H1 (cell line): ENCODE data around the gene TGOLN2. TPM values are rescaled to one million over a fixed set of nuclear protein-coding genes. Genes with fewer than 3 reads are reported as not detected.

Source experiments
- CTCF ChIA-PET: fragments of 300-600 bp; sonication (Branson Sonifier 250); formaldehyde crosslinking; loops from one replicate; lab custom pipeline; 2021; ENCODE audit not compliant: partially characterized antibody; lab: Charles Lee
- POLR2A ChIA-PET: fragments of 300-600 bp; sonication (Branson Sonifier 250); formaldehyde crosslinking; loops from one replicate; lab custom pipeline; 2021; ENCODE audit warnings: inconsistent platforms; ENCODE audit not compliant: partially characterized antibody; lab: Charles Lee
- DNase-seq, 2 experiments: peaks; one replicate each; pipeline versions ENCODE4 v3.0.0 to v3.0.0-alpha.2; 2010 to 2022; ENCODE audit warnings: low spot score in 2 of 2, low read depth in 1 of 2, mixed read lengths in 1 of 2
- FAIRE-seq: peaks from 2 replicates; lab custom pipeline; 2011; peaks lifted over from hg19 to GRCh38; lab: Jason Lieb, UNC
- H2AFZ ChIP-seq: 2 replicates; pipeline ENCODE4 v1.8.1; 2012; ENCODE audit warnings: low read length, inconsistent platforms
- H2AK5ac ChIP-seq: 2 replicates; pipeline ENCODE4 v1.6.1; 2013; ENCODE audit warnings: low read depth, low read length
- H2BK120ac ChIP-seq: replicated peaks from 2 replicates; pipeline ENCODE3; 2013; ENCODE audit warnings: low read depth, low read length, inconsistent platforms
- H2BK12ac ChIP-seq: 2 replicates; pipeline ENCODE4 v1.6.1; 2013; ENCODE audit warnings: low read depth, low read length
- H2BK15ac ChIP-seq: 2 replicates; pipeline ENCODE4 v1.6.1; 2013; ENCODE audit warnings: low read length
- H2BK20ac ChIP-seq: 2 replicates; pipeline ENCODE4 v1.6.1; 2013; ENCODE audit warnings: low read length
- H2BK5ac ChIP-seq: 2 replicates; pipeline ENCODE4 v1.6.1; 2013; ENCODE audit warnings: low read depth, low read length
- H3K14ac ChIP-seq: 2 replicates; pipeline ENCODE4 v1.6.1; 2013; ENCODE audit warnings: inconsistent platforms; ENCODE audit not compliant: insufficient read length
- H3K18ac ChIP-seq: 2 replicates; pipeline ENCODE4 v1.6.1; 2013; ENCODE audit warnings: low read length; ENCODE audit errors: extremely low read depth
- H3K23ac ChIP-seq: 2 replicates; pipeline ENCODE4 v1.6.1; 2013; ENCODE audit warnings: inconsistent platforms; ENCODE audit not compliant: insufficient read length
- H3K23me2 ChIP-seq: 2 replicates; pipeline ENCODE4 v1.6.1; 2013; ENCODE audit warnings: low read depth, low read length
- H3K27ac ChIP-seq: 2 replicates; pipeline ENCODE4 v1.6.1; 2011; ENCODE audit warnings: low read depth, low read length, inconsistent platforms
- H3K27me3 ChIP-seq, 4 experiments: replicated peaks in 1 of 4; 1 replicate in 1 of 4; 2 replicates in 3 of 4; pipeline versions ENCODE4 v1.6.1 to v1.8.1; 2011 to 2013; ENCODE audit warnings: low read length in 3 of 4, mild to moderate bottlenecking in 3 of 4, inconsistent platforms in 2 of 4, mixed read lengths in 2 of 4, moderate library complexity in 1 of 4; ENCODE audit not compliant: control insufficient read depth in 3 of 4, insufficient read depth in 3 of 4; ENCODE audit errors: extremely low read depth in 1 of 4
- H3K36me3 ChIP-seq, 4 experiments: 2 replicates each; pipeline versions ENCODE4 v1.6.1 to v1.8.1; 2011 to 2013; ENCODE audit warnings: mild to moderate bottlenecking in 4 of 4, low read length in 3 of 4, moderate library complexity in 2 of 4, control low read depth in 1 of 4, inconsistent platforms in 1 of 4; ENCODE audit not compliant: insufficient read depth in 4 of 4, control insufficient read depth in 2 of 4
- H3K4ac ChIP-seq: replicated peaks from 2 replicates; pipeline ENCODE3; 2013; ENCODE audit warnings: low read length, low read depth, mixed read lengths, inconsistent platforms; ENCODE audit not compliant: insufficient read length
- H3K4me1 ChIP-seq, 4 experiments: replicated peaks in 1 of 4; 1 replicate in 1 of 4; 2 replicates in 3 of 4; pipeline versions ENCODE4 v1.6.1 to v1.8.1; 2011 to 2013; ENCODE audit warnings: low read length in 3 of 4, inconsistent platforms in 2 of 4, mixed read lengths in 1 of 4; ENCODE audit not compliant: insufficient read depth in 4 of 4, control insufficient read depth in 3 of 4
- H3K4me2 ChIP-seq, 2 experiments: 2 replicates each; pipeline versions ENCODE4 v1.6.1 to v1.8.1; 2011 to 2013; ENCODE audit warnings: low read depth in 2 of 2, low read length in 2 of 2, control low read depth in 1 of 2, inconsistent platforms in 1 of 2, mild to moderate bottlenecking in 1 of 2; ENCODE audit not compliant: insufficient read depth in 1 of 2
- H3K4me3 ChIP-seq, 4 experiments: fragments of 200-600, 300-600 bp in 1 of 4; sonication (generic), shearing (Covaris generic), sonication (Bioruptor Twin) in 1 of 4; 2 replicates each; pipeline versions ENCODE4 v1.5.1 to v1.8.1; 2011 to 2016; ENCODE audit warnings: low read length in 4 of 4, low read depth in 3 of 4, control low read depth in 2 of 4, inconsistent platforms in 2 of 4, mild to moderate bottlenecking in 2 of 4, mixed read lengths in 1 of 4, moderate library complexity in 1 of 4; ENCODE audit not compliant: insufficient read depth in 2 of 4; ENCODE audit errors: extremely low read depth in 1 of 4
- H3K56ac ChIP-seq: replicated peaks from 2 replicates; pipeline ENCODE3; 2013; ENCODE audit warnings: low read depth, mild to moderate bottlenecking, mixed read lengths, low read length, inconsistent platforms; ENCODE audit not compliant: insufficient read length
- H3K79me1 ChIP-seq: 2 replicates; pipeline ENCODE4 v1.6.1; 2013; ENCODE audit warnings: low read depth, low read length, control low read depth
- H3K79me2 ChIP-seq, 2 experiments: 2 replicates each; pipeline versions ENCODE4 v1.6.1 to v1.8.1; 2012 to 2013; ENCODE audit warnings: low read length in 2 of 2, mild to moderate bottlenecking in 2 of 2, inconsistent platforms in 1 of 2; ENCODE audit not compliant: insufficient read depth in 2 of 2, control insufficient read depth in 1 of 2
- H3K9ac ChIP-seq, 4 experiments: replicated peaks in 1 of 4; 1 replicate in 1 of 4; 2 replicates in 3 of 4; pipeline versions ENCODE4 v1.6.1 to v1.8.1; 2011 to 2013; ENCODE audit warnings: low read depth in 3 of 4, low read length in 3 of 4, control low read depth in 2 of 4, mild to moderate bottlenecking in 2 of 4, moderate library complexity in 2 of 4, inconsistent platforms in 1 of 4; ENCODE audit errors: extremely low read depth in 1 of 4
- H3K9me3 ChIP-seq, 2 experiments: 2 replicates each; pipeline versions ENCODE4 v1.6.1 to v1.8.1; 2012 to 2013; ENCODE audit warnings: mild to moderate bottlenecking in 2 of 2, moderate library complexity in 2 of 2, control low read depth in 1 of 2, inconsistent platforms in 1 of 2, low read depth in 1 of 2, low read length in 1 of 2, mixed read lengths in 1 of 2; ENCODE audit not compliant: insufficient read depth in 2 of 2
- H4K20me1 ChIP-seq, 2 experiments: replicated peaks in 1 of 2; 2 replicates each; pipeline versions ENCODE3 to v1.8.1; 2011 to 2013; ENCODE audit warnings: inconsistent platforms in 2 of 2, low read length in 2 of 2, mild to moderate bottlenecking in 1 of 2; ENCODE audit not compliant: insufficient read depth in 2 of 2, control insufficient read depth in 1 of 2
- H4K5ac ChIP-seq: 2 replicates; pipeline ENCODE4 v1.6.1; 2013; ENCODE audit warnings: low read length, low read depth, mixed read lengths, inconsistent platforms; ENCODE audit not compliant: insufficient read length
- H4K8ac ChIP-seq: 2 replicates; pipeline ENCODE4 v1.8.0; 2013; ENCODE audit warnings: mild to moderate bottlenecking, moderate library complexity, low read length, inconsistent platforms; ENCODE audit not compliant: insufficient read depth; ENCODE audit errors: extremely low read depth
- H4K91ac ChIP-seq: replicated peaks from 2 replicates; pipeline ENCODE3; 2013; ENCODE audit warnings: low read length, mixed read lengths, inconsistent platforms; ENCODE audit not compliant: insufficient read length
- CBX5 ChIP-seq: fragments of 300-800, 300-1000 bp; sonication (generic); IDR thresholded peaks from 2 replicates; pipeline ENCODE4 v1.7.1; 2016; ENCODE audit warnings: antibody characterized with exemption, low read length, low read depth
- CBX8 ChIP-seq: fragments of 300-800, 300-1000 bp; sonication (generic); IDR thresholded peaks from 2 replicates; pipeline ENCODE4 v1.7.1; 2016; ENCODE audit warnings: low read depth, low read length, borderline replicate concordance
- CEBPB ChIP-seq: IDR thresholded peaks from 2 replicates; pipeline ENCODE4 v1.6.1; 2012; ENCODE audit warnings: low read depth, low read length
- ZNF274 ChIP-seq: IDR thresholded peaks from 2 replicates; pipeline ENCODE4 v1.7.0; 2012; ENCODE audit warnings: low read length, borderline replicate concordance; ENCODE audit errors: extremely low read depth
- WGBS, 2 experiments: shearing (Covaris generic) in 1 of 2; methylation state at CpG; one replicate each; pipeline versions ENCODE4 v1.1.6 to v1.1.7; 2013 to 2015; ENCODE audit warnings: low lambda C conversion rate in 2 of 2, mixed read lengths in 2 of 2, inconsistent platforms in 1 of 2, low coverage in 1 of 2, missing lambda C conversion rate in 1 of 2; ENCODE audit not compliant: insufficient replicate concordance in 2 of 2, insufficient coverage in 1 of 2, insufficient read length in 1 of 2; ENCODE audit errors: extremely low coverage in 1 of 2, missing lambda C conversion rate in 1 of 2; 5-methylcytosine and 5-hydroxymethylcytosine counted together
- polyA plus RNA-seq, 7 experiments: library from polyadenylated mRNA; depleted of rRNA in 3 of 7; stranded (reverse) in 5 of 7; unstranded in 2 of 7; fragments of >200 nt in 5 of 7; fragments of 200-250 nt in 2 of 7; gene quantifications; 1 replicate in 5 of 7; 2 replicates in 1 of 7; 4 replicates in 1 of 7; pipeline versions ENCODE4 v1.2.1 to v1.2.3, GENCODE V29; 2011 to 2013; ENCODE audit warnings: missing spikeins in 2 of 7, mixed read lengths in 2 of 7
- total RNA-seq: library from RNA; stranded (reverse); fragmentation: NEBNext Ultra II Directional; extraction: Animal tissue kit (Norgen Biotek cat#: 25700); gene quantifications from 2 replicates; pipeline ENCODE4 v1.2.1, GENCODE V29; 2021

The TGOLN2 gene
- total and polyA plus RNA-seq, 2 of the 8 experiments (the other 6 are each of a cell fraction or from before 2014, with no cell fraction given): 33.9 to 38.9 TPM

- no peak overlapping the region for H2AK5ac ChIP-seq
- H2BK15ac ChIP-seq: no peak overlapping the region
- no peak overlapping the region for H2BK120ac ChIP-seq
- peaks cover 1 to 4% (median 2%) of the 10 kb centered on the region in 4 experiments; a peak in 6 of 7 replicates for H3K4me1 ChIP-seq
- CTCF ChIA-PET: interaction anchor here (0.6 to 6.4 kb wide), 12 partner anchors 12 to 217 kb away, joined by 3 to 137 read pairs (median 4); partner anchors contain the start of gene TCF7L1
- no peak overlapping the region for H4K8ac ChIP-seq
- POLR2A ChIA-PET: interaction anchor here (0.6 to 4.5 kb wide), 4 partner anchors 73 to 149 kb away, joined by 3 to 12 read pairs (median 7); partner anchors contain the start of gene TCF7L1
- WGBS, 2 experiments: 90% methylated on average over 7 of the region's 7 CpGs; no CpG with 5 or more reads in 1 of the 2 experiments
- H2BK20ac ChIP-seq: no peak overlapping the region
- H4K20me1 ChIP-seq: peaks cover 9 to 10% of the 10 kb centered on the region in 2 experiments
- FAIRE-seq: no peak
- no peaks in the 10 kb centered on the region for H3K23me2 ChIP-seq
- H3K18ac ChIP-seq: no peak overlapping the region
- H3K4me3 ChIP-seq: no peak overlapping the region
- H3K27ac ChIP-seq: no peak overlapping the region
- no peak overlapping the region for H4K5ac ChIP-seq
- H3K4me2 ChIP-seq: no peak overlapping the region
- DNase-seq: no peak
- H2BK5ac ChIP-seq: no peak overlapping the region
- no peaks in the 10 kb centered on the region for H3K9me3 ChIP-seq
- H3K79me2 ChIP-seq: peaks cover 0 to 37% of the 10 kb centered on the region in 2 experiments; a peak in 2 of 4 replicates
- H2AFZ ChIP-seq: no peak overlapping the region
- H3K14ac ChIP-seq: no peak overlapping the region
- H3K4ac ChIP-seq: no peak overlapping the region
- peaks cover 11% of the 10 kb centered on the region; the same call in 1 of the 2 replicates for H3K79me1 ChIP-seq
- H3K23ac ChIP-seq: no peak overlapping the region
- no peak overlapping the region for H4K91ac ChIP-seq
- no peak overlapping the region for H3K9ac ChIP-seq
- H3K36me3 ChIP-seq: peaks cover 0 to 10% (median 6%) of the 10 kb centered on the region in 4 experiments; a peak in 5 of 8 replicates
- H3K27me3 ChIP-seq: no peaks in the 10 kb centered on the region
- no peak overlapping the region for H2BK12ac ChIP-seq
- H3K56ac ChIP-seq: no peak overlapping the region
- no peak for TF ChIP-seq CBX8
- no peak for TF ChIP-seq CBX5
- TF ChIP-seq ZNF274: no peak
- TF ChIP-seq CEBPB: no peak
Observed at GRCh38 chr2:85282914-85283313, 44.9 kb downstream of the TGOLN2 start.
